ENCODE results near the gene ST8SIA6.
A peak's percentile ranks its signal among the peaks of the same experiment; 100 is the strongest.
"Not testable (repeated sequence)": the region's sequence is repeated elsewhere in the genome, so short reads cannot be mapped to it uniquely, and the experiment has no call there.

ST8SIA6 gene, protein sequence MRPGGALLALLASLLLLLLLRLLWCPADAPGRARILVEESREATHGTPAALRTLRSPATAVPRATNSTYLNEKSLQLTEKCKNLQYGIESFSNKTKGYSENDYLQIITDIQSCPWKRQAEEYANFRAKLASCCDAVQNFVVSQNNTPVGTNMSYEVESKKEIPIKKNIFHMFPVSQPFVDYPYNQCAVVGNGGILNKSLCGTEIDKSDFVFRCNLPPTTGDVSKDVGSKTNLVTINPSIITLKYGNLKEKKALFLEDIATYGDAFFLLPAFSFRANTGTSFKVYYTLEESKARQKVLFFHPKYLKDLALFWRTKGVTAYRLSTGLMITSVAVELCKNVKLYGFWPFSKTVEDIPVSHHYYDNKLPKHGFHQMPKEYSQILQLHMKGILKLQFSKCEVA

DNA sequence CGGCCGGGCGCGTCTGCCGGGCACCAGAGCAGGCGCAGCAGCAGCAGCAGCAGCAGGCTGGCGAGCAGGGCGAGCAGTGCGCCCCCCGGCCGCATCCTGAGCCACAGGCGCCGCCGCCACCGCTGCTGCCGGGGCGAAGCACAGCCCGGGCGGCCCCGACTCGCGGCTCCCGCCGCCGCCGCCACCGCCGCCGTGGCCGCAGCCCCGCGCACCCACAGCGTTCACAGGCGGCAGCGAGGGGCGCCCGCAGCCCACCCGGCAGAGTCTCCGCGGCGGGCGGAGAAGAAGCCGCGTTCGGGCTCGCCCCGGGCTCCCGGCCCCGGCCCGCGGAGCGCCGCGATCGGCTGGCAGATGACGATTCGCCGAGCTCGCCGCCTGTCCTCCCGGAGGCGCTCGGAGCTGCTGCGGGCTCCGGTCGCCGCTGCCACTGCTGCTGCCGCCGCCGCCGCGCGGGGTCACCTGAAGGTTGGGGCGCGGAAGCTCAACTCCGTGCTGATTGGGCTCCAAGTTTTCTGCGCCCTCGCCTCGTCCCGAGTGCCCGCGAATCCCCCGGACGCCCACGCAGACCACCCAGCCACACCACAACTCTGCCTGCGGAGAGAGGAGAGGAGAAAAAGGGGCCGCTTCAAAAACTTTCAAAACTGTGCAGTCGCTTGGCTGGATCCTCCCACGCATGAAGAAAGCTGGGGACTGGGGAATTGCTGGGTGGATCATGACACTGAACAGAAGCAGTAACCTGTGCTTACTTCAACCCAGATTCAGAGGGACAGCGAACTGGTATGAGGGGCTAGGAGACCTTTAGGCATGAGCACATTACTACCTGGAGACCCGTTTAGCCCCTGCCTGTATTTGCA is at the start of gene ST8SIA6:
Gene ST8SIA6 (minus strand): TSS at position 435 of the 854 bp plus-strand sequence. CDS start 340 bp downstream, at position 95.
- peak; percentile 28 to 60 for DNase-seq

DNA sequence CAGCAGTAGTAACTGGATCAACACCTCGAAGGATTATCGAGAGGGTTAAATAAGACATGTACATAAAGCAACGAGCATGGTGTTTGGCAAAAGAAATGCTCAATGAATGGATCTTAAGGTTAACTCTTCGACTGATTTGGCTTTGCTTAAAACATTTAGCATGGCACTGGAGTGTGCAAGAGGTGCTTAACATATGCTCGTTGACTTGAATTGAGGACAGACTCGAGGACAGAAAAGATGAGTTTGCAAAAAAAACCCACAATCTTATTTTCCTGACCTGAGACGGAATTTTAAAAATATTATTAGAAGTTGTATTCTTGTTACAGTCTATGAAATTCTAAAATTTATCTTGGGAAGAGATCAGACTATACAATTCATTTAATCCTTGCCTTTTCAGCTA is 49.4 kb upstream of the ST8SIA6 start:
- no peak for DNase-seq

DNA sequence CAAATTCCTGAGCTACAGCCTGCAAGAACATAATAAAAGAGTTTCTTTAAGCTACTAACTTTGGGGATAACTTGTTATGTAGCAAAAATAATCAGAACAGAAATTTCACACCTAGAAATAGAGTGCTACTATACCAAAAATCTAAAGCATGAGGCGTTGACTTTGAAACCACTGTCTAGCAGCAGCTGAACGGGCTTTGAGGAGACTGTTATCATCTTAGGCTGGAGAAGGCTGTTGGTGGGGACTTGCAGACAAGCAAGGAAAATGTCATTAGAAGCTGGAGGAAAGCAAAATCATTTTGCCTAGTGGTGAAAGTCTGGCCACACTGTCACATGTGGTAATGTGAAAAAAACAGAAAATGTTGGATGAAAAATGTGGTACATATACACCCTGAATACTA is 48.4 kb upstream of the ST8SIA6 start:
- DNase-seq, result no peak

DNA sequence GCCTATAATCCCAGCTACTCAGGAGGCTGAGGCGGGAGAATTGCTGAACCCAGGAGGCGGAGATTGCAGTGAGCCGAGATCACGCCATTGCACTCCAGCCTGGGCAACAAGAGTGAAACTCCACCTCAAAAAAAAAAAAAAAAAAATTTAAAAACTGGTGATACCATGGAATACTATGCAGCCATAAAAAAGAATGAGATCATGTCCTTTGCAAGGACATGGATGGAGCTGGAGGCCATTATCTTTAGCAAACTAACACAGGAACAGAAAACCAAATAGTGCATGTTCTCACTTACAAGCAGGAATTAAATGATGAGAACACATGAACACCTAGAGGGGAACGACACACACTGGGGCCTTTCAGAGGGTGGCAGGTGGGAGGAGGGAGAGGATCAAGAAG is 44.6 kb upstream of the ST8SIA6 start:
- not testable (repeated sequence) for DNase-seq

DNA sequence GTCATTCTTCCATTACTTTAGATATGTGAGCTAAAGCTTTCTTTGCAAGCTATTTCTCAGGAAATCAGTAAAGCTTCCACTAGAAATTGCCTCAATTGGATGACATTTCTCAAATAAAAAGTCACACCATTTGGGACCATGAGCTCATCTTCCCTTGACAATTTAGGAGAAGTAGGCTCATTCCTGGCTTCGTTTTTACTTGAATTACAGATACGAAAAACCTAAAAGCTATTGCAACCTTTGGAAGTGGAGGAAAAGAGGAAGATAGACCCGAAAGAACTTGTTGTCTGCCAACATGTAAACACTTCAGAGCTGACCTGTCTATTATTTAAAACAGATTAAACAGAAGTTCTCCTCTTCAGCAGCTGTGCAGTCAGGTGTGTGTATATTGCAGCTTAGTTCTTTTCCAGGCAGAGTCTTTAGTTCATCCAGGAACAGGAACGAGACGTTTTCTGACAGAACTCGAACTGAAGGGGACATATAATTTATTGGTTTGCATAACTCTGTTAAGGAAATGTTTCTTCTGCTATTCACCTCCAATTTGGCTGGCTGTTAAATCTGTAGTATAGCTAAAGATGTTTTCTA is 43.1 kb upstream of the ST8SIA6 start:
- no peak for DNase-seq

DNA sequence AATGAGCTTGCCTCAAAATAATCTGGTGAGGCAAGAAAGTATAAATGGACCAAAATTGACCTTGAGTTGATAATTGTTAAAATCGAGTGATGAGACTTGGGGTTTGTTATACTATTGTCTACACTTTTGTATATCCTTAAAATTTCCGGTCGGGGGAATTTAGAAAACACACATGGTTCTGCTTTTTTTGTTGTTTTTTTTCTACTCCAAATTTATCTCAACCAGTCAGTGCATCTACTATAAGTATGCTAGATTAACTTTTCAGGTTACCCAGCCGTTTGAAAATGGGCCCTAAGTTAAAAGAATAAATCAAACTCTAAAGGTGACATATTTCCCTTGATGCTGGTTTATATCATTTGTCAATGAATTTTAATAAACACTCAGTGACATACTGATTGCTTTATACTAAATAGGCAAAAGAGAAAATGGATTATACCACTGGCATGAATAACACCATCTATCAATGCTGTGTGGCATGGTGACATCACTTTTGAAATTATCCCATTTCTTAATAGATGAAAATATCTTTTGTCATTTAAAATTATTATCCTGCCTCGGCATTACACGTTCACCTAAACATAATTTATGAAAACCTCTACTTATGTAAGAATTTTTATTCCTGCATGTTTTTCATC is 40.3 kb upstream of the ST8SIA6 start:
- no peak for DNase-seq

DNA sequence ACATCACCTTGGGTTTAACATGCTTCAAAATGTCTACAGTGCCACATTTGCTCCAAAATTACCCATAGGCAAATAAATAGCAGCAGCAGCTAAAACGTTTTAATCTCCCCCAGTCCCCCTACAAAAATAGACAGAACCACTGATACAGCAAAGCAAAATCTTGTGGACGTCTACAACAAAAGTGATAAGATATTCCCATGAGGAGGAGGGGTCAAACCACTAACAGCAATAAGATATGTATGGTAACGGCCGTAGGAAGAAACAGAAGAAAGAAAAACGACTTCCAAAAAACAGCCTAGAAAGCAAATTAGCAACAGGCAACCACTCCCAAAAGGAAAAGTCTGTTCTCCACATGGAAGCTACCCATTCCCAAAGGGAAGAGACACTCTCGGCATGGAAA is 34.5 kb upstream of the ST8SIA6 start:
- no peak for DNase-seq

DNA sequence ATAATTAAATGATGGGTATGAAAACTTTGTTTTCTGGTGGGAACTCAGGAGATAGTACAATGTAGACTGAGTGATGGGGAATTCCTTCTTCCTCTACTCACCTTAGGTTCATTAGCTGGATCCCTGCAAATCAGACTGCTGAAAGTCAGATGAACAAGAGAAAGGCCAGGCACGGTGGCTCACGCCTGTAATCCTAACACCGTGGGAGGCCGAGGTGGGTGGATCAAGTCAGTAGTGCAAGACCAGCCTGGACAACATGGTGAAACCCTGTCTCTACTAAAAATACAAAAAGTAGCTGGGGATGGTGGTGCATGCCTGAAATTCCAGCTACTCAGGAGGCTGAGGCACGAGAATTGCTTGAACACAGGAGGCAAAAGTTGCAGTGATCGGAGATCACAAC is 28.7 kb upstream of the ST8SIA6 start:
- DNase-seq, result no peak

DNA sequence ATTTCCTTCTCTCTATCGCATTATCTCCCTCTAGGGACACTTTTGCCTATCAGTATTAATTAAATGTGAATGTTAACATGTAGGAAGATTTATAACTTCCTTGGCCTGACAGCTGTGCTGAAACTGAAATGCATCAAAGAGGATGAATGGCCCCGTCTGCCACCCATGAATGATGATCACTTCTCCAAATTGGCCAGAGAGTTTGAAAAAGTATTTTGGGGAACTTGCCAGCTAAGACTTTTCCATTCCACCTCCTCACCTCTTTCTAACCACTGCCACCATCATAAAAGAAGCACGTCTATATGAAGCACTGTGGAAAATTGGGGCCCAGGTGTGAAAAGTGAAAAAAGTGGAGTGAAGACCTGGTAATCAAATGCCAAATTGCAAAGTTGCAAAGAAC is 25.4 kb upstream of the ST8SIA6 start:
- no peak for DNase-seq

DNA sequence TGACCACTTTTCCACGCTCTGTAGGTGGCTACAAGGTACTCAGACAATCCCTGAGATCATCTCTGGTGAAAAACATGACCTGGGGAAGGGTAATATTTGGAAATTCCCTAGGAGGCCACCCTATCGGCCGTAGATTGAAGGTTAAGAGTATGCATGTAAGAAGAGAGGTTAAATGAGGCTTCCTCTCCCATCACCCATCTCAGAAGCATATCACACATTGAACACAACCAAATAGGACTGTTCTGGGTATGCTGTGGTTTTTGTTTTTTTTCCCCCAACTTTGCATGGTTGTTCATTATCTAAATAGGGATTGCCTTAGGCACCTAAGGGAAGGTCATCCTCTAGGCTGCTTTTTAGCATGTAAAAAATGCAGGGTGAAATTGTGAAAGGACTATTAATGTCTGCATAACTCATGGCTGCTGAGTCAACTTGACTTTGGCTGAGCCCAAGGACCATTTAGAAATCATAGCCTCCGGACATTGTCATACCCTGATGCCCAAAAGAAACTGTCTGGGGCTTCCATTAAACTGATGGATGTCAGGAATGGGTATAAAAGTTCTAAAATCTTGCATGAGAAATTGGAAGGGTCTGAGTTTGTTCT is 24.7 kb upstream of the ST8SIA6 start:
- DNase-seq, result no peak

DNA sequence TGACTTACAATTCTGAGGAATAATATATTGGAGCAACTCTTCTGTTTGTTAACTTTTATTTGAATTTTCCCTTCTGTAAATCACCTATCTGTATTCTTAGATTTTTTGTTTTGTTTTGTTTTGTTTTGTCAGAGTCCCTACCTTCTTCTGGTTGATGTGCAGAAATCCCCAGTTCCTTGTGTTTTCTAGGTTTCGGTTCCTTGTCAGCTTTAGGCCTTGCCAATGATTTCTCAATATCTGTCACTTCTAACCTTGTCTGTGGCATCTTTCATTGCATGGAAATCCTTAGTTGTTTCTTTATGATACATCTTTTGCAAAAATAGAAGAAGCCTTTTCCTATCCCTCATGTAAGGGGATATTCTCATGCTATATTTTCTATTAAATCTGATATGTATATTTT is 21.7 kb upstream of the ST8SIA6 start:
- no peak for DNase-seq

DNA sequence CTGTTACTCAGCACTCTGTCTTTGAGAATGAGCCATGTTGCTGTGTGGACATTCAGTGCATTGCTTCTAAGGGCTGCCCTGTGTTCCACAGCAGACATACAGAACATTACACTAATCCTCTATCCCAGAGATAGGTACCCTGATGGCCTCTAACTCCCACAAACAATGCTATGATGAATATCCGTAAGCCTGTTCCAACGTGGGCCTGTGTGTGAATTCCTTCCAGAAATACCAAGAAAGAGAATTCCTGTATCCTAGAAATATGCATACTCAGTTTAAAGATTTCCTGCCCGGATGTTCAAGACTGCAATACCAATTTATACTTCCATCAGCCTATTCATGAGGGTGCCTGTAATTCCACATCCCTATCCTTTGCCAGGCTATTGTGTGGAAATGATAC is 21.3 kb upstream of the ST8SIA6 start:
- no peak for DNase-seq

DNA sequence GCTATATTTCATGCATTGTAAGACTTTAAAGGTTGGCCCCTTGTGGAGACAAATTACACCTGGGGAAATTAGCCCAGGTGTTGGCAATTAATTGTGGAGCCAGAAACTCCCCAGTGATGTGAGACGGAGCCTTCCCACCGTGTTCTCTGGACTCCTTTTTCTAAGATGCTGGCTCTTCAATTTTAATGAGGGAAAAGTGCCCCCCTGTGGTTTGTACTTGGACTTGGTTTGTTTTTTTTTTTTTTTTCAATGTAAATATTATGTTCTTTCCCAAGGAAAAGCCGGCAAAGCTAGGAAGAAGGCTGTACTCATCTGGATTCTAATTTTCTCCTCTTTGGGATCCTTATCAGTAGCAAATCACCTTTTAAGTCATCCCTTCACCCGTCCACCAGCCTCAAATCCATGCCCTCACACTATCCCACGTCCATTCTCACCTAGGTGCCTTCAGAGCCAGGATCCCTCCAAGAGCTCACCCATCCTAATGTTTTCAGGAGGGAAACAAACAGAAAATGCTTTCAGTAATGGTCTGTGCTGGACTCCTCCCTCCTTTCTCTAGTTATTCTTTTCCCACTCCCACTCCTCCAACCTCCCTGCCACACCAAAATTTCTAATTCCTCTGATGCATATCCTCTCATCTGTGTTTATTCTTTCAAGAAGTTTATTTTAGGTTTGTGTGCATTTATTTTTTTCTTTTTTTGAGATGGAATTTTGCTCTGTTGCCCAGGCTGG is 20.4 kb upstream of the ST8SIA6 start:
- no peak for DNase-seq

DNA sequence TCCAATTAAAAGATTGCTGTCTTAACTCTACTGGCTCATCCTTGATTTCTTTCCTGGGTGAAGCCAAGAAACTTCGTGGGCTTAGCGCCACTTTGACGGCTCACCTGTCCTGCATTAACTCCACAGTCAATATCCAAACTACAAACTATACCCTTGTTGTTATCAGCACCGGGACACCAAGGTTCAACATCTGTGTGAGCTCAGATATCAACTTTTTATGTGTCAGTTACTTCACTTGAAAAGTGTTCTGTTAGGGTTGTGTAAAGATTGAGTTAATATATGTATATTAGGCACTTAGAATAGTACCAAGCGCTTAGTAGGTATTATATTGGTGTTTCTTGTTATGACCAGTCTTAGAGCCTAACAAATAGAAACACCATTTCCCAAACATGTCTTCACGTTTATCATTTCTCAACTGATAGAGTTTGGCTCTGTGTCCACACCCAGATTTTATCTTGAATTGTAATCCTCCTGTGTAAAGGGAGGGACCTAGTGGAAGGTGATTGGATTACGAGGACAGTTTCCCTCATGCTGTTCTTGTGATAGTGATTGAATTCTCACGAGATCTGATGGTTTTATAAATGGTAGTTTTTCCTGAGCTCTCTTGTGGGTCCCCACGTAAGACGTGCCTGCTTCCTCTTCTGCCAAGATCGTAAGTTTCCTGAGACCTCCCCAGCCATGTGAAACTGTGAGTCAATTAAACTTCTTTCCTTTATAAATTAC is 19.0 kb upstream of the ST8SIA6 start:
- DNase-seq, result no peak

DNA sequence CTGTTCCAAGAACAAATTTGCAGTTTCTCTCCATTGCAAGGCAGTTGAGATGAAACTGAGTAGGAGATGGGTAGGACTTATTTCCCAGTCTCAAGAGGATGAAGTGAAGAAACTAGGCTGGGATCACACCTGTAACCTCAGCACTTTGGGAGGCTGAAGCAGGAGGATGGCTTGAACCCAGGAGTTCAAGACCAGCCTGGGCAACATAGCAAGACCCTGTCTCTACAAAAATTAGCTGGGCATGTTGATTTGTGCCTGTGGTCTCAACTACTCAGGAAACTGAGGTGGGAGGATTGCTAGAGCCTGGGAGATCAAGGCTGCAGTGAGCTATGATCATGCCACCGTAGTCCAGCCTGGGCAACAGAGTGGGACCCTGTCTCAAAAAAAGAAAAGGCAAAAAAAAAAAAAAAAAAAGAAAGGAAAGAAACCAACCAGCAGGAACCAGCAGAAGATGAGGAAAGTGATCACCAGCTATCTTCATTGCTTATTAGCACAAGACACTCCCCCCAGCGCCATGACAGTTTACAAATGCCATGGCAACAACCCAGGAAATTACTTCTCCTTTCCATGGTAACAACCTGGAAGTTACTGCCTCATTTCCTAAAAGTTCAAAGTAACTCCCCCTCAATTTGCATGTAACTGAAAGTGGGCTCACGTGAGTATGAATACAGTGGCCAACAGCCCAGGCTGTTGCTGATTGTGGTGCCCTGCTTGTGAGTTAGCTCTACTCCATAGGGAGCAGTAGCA is 18.3 kb upstream of the ST8SIA6 start:
- DNase-seq, result peak in 1 of 2 donors; percentile 34

DNA sequence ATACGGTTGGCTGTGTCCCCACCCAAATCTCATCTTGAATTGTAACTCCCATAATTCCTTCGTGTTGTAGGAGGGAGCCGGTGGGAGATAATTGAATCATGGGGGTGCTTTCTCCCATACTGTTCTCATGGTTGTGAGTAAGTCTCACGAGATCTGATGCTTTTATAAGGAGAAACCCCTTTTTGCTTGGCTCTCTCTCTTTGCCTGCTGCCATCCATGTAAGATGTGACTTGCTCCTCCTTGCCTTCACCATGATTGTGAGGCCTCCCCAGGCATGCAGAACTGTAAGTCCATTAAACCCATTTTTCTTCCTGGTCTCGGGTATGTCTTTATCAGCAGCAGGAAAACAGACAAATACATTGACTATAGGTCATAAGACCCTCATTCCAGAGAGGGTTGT is 15.9 kb upstream of the ST8SIA6 start:
- DNase-seq, result no peak

DNA sequence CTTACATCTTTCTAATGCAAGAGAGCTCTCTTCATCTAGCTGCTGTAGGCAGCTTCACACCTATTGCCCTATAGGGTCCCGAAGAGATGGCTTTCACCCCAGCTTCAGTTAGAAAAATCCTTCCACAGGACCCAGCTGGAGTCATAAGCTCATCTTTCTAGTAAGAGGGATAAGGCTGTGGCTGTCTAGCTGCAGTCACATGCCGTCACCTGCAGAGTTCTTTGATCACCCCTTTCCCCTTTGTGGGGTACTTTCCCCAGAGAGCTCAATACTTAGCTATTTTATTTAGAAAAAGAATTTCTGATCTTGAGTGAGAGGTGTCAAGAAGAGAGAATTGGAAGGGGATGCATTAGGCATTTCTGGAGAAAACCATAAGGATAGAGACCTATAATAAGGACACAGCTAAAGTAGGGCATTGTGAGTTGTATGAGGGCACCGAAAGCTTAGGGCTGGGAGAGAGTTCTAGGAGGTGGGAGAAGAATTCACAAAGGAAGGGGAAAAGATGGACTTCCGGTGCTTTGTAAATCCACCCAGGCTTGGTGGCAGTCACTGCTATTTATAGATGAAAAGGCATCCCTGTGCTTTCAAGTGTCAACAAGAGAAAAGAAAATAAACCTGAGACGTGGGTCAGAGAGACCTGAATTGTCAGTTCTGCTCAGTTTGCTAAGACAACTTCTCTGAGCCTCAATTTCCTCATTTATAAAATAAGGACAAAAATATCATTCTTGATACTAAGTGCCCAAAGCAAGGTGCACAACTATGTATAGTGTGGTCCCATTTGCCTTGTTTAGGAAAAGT is 11.1 kb upstream of the ST8SIA6 start:
- no peak for DNase-seq

DNA sequence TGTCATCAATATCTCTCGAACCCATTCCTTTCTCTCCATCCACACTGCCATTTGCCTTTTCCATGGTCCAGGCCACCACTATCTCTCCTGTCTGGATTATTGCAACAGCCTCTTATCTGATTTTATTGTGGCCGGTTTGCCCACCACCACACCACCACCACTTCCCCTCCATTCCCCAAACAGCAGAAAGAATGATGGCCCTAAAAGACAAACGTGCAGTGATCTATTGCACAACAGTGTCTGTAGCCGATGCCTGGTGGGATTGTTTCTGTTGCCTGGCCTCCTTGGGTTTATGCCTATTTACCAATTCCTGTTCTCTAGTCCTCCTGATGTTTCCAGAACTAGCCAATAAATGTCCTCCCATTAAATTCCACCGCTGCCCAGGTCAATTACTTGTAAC is 10.2 kb upstream of the ST8SIA6 start:
- no peak for DNase-seq

DNA sequence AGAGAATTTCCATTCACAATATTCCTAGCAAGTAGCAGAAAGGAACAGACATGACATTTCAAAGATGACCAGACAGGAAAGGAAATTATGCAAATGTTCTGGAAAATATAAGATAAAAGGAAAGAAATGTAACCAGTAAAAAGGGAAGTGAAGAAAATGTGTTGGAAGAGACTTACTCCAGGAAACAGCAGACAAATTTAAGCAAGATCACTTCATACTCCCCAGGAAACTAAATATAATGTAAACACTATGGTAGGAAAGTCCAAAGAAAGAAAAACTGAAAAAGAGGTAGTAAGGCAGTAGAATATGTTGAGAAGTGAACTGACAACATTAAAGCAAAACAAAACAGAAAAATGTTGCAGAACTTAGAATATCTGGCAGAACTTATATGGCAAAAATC is 6.4 kb upstream of the ST8SIA6 start:
- no peak for DNase-seq

DNA sequence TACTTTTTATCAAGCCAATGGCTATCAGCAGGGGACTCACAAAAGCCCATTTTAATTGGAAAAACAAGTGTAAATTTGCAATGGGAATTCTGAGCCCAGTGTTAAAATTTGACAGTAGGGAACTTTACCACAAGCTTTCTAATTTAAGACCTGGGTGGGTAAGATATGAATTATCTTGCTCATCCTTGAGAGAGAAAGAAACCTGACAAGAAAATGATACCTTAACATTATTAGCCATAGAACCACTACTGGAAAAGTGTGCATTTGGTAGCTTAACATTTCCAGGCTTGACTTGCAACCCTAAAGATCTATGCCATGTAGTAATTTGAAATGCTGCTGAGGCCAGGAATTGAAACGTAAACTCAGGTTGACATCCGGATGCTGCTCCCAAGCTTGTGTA is 2.7 kb upstream of the ST8SIA6 start:
- DNase-seq, result no peak
